HL-60 (cell line): ENCODE measurements around the gene NAV2.

Source experiments
- DNase-seq, 2 experiments: peaks; one replicate each; pipeline ENCODE4 v3.0.0-alpha.2; 2010 to 2020; ENCODE audit warnings: low read depth in 1 of 2, low spot score in 1 of 2
- H3K27ac ChIP-seq: fragments of 250-450 bp; sonication (Bioruptor Pico); replicated peaks from 2 replicates; pipeline ENCODE4 v1.5.1; 2020; ENCODE audit warnings: mild to moderate bottlenecking, moderate library complexity
- H3K27me3 ChIP-seq: fragments of 250-450 bp; sonication (Bioruptor Pico); 2 replicates; pipeline ENCODE4 v1.5.1; 2021; ENCODE audit warnings: mild to moderate bottlenecking, moderate library complexity; ENCODE audit not compliant: insufficient read depth, poor library complexity, severe bottlenecking
- H3K4me3 ChIP-seq: replicated peaks from 2 replicates; pipeline ENCODE4 v1.5.1; 2011; ENCODE audit warnings: mild to moderate bottlenecking, control low read depth, low read length; ENCODE audit not compliant: insufficient read depth
- GABPA ChIP-seq: IDR thresholded peaks from 2 replicates; pipeline ENCODE4 v1.6.1; 2012; ENCODE audit warnings: low read depth
- POLR2AphosphoS5 ChIP-seq: IDR thresholded peaks from 2 replicates; pipeline ENCODE4 v1.6.1; 2012; ENCODE audit warnings: low read depth
- SPI1 ChIP-seq: IDR thresholded peaks from 2 replicates; pipeline ENCODE4 v1.6.1; 2012; ENCODE audit warnings: low read depth, mild to moderate bottlenecking, borderline replicate concordance
- TF ChIP-seq, protein P1 (sequence below): IDR thresholded peaks from one replicate; pipeline ENCODE4 v1.5.1; 2011; ENCODE audit warnings: low read length, control low read depth, inconsistent platforms; ENCODE audit not compliant: insufficient read depth
- TF ChIP-seq, protein P2 (sequence below): IDR thresholded peaks from 2 replicates; pipeline ENCODE4 v1.6.1; 2012; ENCODE audit warnings: low read depth; ENCODE audit not compliant: insufficient replicate concordance

NAV2 gene

DNA sequence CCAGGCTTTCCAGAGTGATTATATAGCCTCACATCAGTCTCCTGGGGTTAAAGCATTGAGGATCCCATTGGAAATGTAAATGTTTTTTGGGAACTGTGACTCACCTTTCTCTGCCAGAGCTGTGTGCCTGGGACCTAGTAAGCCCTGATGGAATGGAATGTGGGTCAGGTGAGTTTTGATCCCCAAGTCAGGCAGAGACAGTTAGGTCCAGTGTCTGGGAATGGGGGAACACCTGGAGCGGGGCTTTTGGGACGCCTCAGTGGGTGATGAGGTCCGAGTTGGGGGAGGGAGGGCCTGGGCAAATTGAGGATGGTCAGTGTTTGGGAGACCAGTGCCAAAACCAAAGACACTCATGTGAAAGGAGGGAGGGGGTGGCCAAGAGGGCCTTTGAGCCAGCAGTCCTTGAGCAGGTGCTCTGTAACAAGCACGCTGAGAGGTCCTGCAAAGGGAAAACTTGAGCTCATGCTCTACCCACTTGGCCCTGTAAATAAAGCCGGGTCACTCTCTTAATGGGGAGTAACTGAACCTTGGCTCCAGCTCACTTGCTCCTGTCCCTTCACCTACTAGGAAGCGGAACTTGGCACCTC lies 104.7 kb downstream of the NAV2 start:
- TF ChIP-seq, protein P1, sequence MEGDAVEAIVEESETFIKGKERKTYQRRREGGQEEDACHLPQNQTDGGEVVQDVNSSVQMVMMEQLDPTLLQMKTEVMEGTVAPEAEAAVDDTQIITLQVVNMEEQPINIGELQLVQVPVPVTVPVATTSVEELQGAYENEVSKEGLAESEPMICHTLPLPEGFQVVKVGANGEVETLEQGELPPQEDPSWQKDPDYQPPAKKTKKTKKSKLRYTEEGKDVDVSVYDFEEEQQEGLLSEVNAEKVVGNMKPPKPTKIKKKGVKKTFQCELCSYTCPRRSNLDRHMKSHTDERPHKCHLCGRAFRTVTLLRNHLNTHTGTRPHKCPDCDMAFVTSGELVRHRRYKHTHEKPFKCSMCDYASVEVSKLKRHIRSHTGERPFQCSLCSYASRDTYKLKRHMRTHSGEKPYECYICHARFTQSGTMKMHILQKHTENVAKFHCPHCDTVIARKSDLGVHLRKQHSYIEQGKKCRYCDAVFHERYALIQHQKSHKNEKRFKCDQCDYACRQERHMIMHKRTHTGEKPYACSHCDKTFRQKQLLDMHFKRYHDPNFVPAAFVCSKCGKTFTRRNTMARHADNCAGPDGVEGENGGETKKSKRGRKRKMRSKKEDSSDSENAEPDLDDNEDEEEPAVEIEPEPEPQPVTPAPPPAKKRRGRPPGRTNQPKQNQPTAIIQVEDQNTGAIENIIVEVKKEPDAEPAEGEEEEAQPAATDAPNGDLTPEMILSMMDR: no peak
- TF ChIP-seq GABPA (no peak), SPI1 (no peak)
- TF ChIP-seq, protein P2, sequence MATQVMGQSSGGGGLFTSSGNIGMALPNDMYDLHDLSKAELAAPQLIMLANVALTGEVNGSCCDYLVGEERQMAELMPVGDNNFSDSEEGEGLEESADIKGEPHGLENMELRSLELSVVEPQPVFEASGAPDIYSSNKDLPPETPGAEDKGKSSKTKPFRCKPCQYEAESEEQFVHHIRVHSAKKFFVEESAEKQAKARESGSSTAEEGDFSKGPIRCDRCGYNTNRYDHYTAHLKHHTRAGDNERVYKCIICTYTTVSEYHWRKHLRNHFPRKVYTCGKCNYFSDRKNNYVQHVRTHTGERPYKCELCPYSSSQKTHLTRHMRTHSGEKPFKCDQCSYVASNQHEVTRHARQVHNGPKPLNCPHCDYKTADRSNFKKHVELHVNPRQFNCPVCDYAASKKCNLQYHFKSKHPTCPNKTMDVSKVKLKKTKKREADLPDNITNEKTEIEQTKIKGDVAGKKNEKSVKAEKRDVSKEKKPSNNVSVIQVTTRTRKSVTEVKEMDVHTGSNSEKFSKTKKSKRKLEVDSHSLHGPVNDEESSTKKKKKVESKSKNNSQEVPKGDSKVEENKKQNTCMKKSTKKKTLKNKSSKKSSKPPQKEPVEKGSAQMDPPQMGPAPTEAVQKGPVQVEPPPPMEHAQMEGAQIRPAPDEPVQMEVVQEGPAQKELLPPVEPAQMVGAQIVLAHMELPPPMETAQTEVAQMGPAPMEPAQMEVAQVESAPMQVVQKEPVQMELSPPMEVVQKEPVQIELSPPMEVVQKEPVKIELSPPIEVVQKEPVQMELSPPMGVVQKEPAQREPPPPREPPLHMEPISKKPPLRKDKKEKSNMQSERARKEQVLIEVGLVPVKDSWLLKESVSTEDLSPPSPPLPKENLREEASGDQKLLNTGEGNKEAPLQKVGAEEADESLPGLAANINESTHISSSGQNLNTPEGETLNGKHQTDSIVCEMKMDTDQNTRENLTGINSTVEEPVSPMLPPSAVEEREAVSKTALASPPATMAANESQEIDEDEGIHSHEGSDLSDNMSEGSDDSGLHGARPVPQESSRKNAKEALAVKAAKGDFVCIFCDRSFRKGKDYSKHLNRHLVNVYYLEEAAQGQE: no peak
- DNase-seq: no peak
- H3K27ac ChIP-seq: no peak overlapping the region
- no peak overlapping the region for H3K4me3 ChIP-seq
- H3K27me3 ChIP-seq: no peaks in the 10 kb centered on the region

DNA sequence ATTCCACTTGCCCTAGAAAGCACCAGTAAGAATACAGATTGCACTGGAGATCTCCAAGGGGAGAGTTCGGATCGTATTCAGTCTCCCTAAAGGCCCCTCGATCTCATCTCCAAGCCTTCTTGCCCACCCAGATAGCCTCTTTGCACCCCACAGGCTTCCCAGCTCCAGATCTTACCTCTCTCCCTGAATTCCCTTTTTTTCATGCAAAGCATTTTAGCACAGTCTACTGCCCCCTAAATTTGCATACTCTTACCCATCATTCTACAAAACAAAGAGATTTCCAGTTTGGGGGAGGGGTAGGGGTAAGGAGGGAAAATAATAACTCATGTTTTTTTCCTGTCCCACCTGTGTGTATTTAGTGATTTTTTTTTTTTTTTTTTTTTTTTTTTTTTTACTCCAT lies 105.2 kb downstream of the NAV2 start:
- Histone ChIP-seq H3K27me3 (no peaks in the 10 kb centered on the region), H3K27ac (no peak overlapping the region), H3K4me3 (no peak overlapping the region)
- no peak for DNase-seq
- TF ChIP-seq SPI1: no peak
- TF ChIP-seq GABPA: no peak
- TF ChIP-seq, protein P1: no peak
- TF ChIP-seq, protein P2: no peak
- no peak for TF ChIP-seq POLR2AphosphoS5

DNA sequence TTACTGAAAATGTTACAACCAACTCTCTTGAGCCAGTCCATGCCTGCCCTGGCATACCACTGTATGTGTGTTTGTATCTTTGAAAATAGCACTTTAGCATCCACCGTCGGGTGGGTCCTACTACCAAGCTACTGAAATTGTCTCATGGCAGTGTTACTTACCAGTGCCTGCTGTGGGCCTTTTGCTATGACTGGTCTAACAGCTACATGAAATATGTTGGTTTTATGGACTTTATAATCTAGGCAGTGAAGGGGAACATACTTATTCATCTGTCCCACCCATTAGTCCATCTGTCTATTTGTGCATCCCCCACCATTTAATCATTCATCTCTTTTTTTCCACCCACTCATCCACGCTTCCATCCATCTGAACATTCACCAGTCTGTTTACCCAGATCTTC lies 106.0 kb downstream of the NAV2 start:
- TF ChIP-seq, protein P1: no peak
- TF ChIP-seq POLR2AphosphoS5 (no peak), GABPA (no peak), SPI1 (no peak)
- TF ChIP-seq, protein P2: no peak
- Histone ChIP-seq H3K4me3 (no peak overlapping the region), H3K27me3 (no peaks in the 10 kb centered on the region), H3K27ac (no peak overlapping the region)
- DNase-seq: no peak
